ENCODE results near the gene PTPRN2. TPM values are rescaled to one million over a fixed set of nuclear protein-coding genes. Genes with fewer than 3 reads are reported as not detected.

Gene PTPRN2
- total and polyA plus RNA-seq, 2 donors (not counting 3 experiments of a cell fraction or from before 2014, with no cell fraction given): 0.62 to 0.88 TPM

- H3K27ac ChIP-seq (ENCODE audit: insufficient read depth, low read depth, low read length): no peak overlapping the region
- intact Hi-C loops (cut with micrococcal nuclease): no loop called here
- no peak overlapping the region for H3K9ac ChIP-seq (replicated peaks; ENCODE audit: extremely low read depth, insufficient read depth, low read length)
- TF ChIP-seq FOS (IDR thresholded peaks at IDR 0.05; ENCODE audit: borderline replicate concordance, insufficient read depth, low read length): no peak
- TF ChIP-seq EZH2 (IDR thresholded peaks at IDR 0.05; ENCODE audit: borderline replicate concordance, low read depth, low read length, severe bottlenecking): no peak
- TF ChIP-seq POLR2A (IDR thresholded peaks at IDR 0.05; ENCODE audit: low read depth, low read length): no peak
- no peak for TF ChIP-seq JUN (IDR thresholded peaks at IDR 0.05; ENCODE audit: borderline replicate concordance, insufficient read depth, insufficient read length, low read depth)
- TF ChIP-seq, protein P1, sequence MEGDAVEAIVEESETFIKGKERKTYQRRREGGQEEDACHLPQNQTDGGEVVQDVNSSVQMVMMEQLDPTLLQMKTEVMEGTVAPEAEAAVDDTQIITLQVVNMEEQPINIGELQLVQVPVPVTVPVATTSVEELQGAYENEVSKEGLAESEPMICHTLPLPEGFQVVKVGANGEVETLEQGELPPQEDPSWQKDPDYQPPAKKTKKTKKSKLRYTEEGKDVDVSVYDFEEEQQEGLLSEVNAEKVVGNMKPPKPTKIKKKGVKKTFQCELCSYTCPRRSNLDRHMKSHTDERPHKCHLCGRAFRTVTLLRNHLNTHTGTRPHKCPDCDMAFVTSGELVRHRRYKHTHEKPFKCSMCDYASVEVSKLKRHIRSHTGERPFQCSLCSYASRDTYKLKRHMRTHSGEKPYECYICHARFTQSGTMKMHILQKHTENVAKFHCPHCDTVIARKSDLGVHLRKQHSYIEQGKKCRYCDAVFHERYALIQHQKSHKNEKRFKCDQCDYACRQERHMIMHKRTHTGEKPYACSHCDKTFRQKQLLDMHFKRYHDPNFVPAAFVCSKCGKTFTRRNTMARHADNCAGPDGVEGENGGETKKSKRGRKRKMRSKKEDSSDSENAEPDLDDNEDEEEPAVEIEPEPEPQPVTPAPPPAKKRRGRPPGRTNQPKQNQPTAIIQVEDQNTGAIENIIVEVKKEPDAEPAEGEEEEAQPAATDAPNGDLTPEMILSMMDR (IDR thresholded peaks at IDR 0.05; ENCODE audit: extremely low read depth in 1 of 2, insufficient read depth in 1 of 2, low read depth in 1 of 2, low read length in 2 of 2): no peak
- TF ChIP-seq MYC (IDR thresholded peaks at IDR 0.05; ENCODE audit: low read depth, low read length): no peak
- no peak for TF ChIP-seq POLR2AphosphoS5 (IDR thresholded peaks at IDR 0.05; ENCODE audit: insufficient read depth, low read depth, low read length)
- FAIRE-seq (no peak), DNase-seq (ENCODE audit: low read depth, low spot score) (no peak)
- BruUV-seq (replicated peaks): no TSS peak
- H3K36me3 ChIP-seq (ENCODE audit: control insufficient read depth in 2 of 2, extremely low read depth in 1 of 2, insufficient read depth in 2 of 2, low read length in 2 of 2): no peaks in the 10 kb centered on the region
- no peaks in the 10 kb centered on the region for H3K79me2 ChIP-seq (ENCODE audit: control insufficient read depth, insufficient read depth, low read length)
- H3K4me2 ChIP-seq (ENCODE audit: insufficient read depth, low read length): no peak overlapping the region
- ChIA-PET CTCF (no interaction called here), POLR2A (no interaction called here)
- H3K4me1 ChIP-seq (ENCODE audit: control insufficient read depth, extremely low read depth, insufficient read depth, low read length): no peaks in the 10 kb centered on the region
- H2AFZ ChIP-seq (ENCODE audit: low read depth, low read length): no peak overlapping the region
- dilution Hi-C loops (cut with MboI; ENCODE audit: extremely low pct_ligation_motif_present, low sequenced_read_pairs): no loop called here
- no peaks in the 10 kb centered on the region for H3K9me1 ChIP-seq (replicated peaks; ENCODE audit: control insufficient read depth, extremely low read depth, insufficient read depth, low read length)
- no peak overlapping the region for H3K4me3 ChIP-seq (replicated peaks in 1 of 3; ENCODE audit: insufficient read depth in 1 of 3, low read depth in 1 of 3, low read length in 3 of 3)
- no peaks in the 10 kb centered on the region for H3K27me3 ChIP-seq (ENCODE audit: control insufficient read depth in 2 of 2, insufficient read depth in 2 of 2, low read length in 2 of 2)
- no peaks in the 10 kb centered on the region for H3K9me3 ChIP-seq (replicated peaks; ENCODE audit: control insufficient read depth, insufficient read depth, low read length)
- no peaks in the 10 kb centered on the region for H4K20me1 ChIP-seq (replicated peaks; ENCODE audit: control insufficient read depth, extremely low read depth, insufficient read depth, low read length)
Observed at GRCh38 chr7:158266426-158266816, 321.2 kb downstream of the PTPRN2 start.

DNA sequence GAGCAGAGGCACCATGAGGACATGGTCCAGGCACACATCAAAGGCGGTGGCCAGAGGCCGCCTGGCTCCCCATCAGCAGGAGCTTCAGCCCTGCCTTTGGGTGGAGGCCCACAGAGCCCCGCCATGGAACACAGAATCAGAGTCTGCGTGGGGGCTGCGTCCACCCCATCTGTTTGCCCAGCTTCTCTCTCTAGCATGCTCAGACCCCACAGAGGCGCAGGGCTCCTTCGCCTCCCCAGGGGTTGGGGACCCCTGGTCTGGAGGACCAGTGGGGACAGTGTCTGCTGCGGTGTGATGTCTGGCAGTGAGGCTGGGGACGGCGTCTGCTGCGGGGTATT, 321.9 kb downstream of the PTPRN2 start:
- TF ChIP-seq POLR2AphosphoS5 (IDR thresholded peaks at IDR 0.05; ENCODE audit: insufficient read depth, low read depth, low read length) (no peak), POLR2A (IDR thresholded peaks at IDR 0.05; ENCODE audit: low read depth, low read length) (no peak), JUN (IDR thresholded peaks at IDR 0.05; ENCODE audit: borderline replicate concordance, insufficient read depth, insufficient read length, low read depth) (no peak), FOS (IDR thresholded peaks at IDR 0.05; ENCODE audit: borderline replicate concordance, insufficient read depth, low read length) (no peak), MYC (IDR thresholded peaks at IDR 0.05; ENCODE audit: low read depth, low read length) (no peak), EZH2 (IDR thresholded peaks at IDR 0.05; ENCODE audit: borderline replicate concordance, low read depth, low read length, severe bottlenecking) (no peak), GATA2 (IDR thresholded peaks at IDR 0.05; ENCODE audit: insufficient read depth, insufficient read length, low read depth, low read length) (no peak)
- TF ChIP-seq, protein P2, sequence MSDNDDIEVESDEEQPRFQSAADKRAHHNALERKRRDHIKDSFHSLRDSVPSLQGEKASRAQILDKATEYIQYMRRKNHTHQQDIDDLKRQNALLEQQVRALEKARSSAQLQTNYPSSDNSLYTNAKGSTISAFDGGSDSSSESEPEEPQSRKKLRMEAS (IDR thresholded peaks at IDR 0.05; ENCODE audit: insufficient read depth, insufficient read length): no peak
- TF ChIP-seq, protein P1 (IDR thresholded peaks at IDR 0.05; ENCODE audit: extremely low read depth in 1 of 2, insufficient read depth in 1 of 2, low read depth in 1 of 2, low read length in 2 of 2): no peak
- Histone ChIP-seq H2AFZ (ENCODE audit: low read depth, low read length) (no peak overlapping the region), H3K9me1 (replicated peaks; ENCODE audit: control insufficient read depth, extremely low read depth, insufficient read depth, low read length) (no peaks in the 10 kb centered on the region), H3K4me2 (ENCODE audit: insufficient read depth, low read length) (no peak overlapping the region), H4K20me1 (replicated peaks; ENCODE audit: control insufficient read depth, extremely low read depth, insufficient read depth, low read length) (no peaks in the 10 kb centered on the region), H3K79me2 (ENCODE audit: control insufficient read depth, insufficient read depth, low read length) (no peaks in the 10 kb centered on the region), H3K36me3 (ENCODE audit: control insufficient read depth in 2 of 2, extremely low read depth in 1 of 2, insufficient read depth in 2 of 2, low read length in 2 of 2) (no peaks in the 10 kb centered on the region), H3K4me3 (replicated peaks in 1 of 3; ENCODE audit: insufficient read depth in 1 of 3, low read depth in 1 of 3, low read length in 3 of 3) (no peak overlapping the region), H3K9me3 (replicated peaks; ENCODE audit: control insufficient read depth, insufficient read depth, low read length) (peaks cover 2% of the 10 kb centered on the region), H3K4me1 (ENCODE audit: control insufficient read depth, extremely low read depth, insufficient read depth, low read length) (no peaks in the 10 kb centered on the region), H3K27me3 (ENCODE audit: control insufficient read depth in 2 of 2, insufficient read depth in 2 of 2, low read length in 2 of 2) (no peaks in the 10 kb centered on the region), H3K9ac (replicated peaks; ENCODE audit: extremely low read depth, insufficient read depth, low read length) (no peak overlapping the region), H3K27ac (ENCODE audit: insufficient read depth, low read depth, low read length) (no peak overlapping the region)
- intact Hi-C loops (cut with micrococcal nuclease): no loop called here
- DNase-seq (ENCODE audit: low read depth, low spot score) (no peak), FAIRE-seq (no peak)
- CTCF ChIA-PET: no interaction called here
- POLR2A ChIA-PET: no interaction called here
- dilution Hi-C loops (cut with MboI; ENCODE audit: extremely low pct_ligation_motif_present, low sequenced_read_pairs): no loop called here
- no TSS peak for BruUV-seq (replicated peaks)

Data from endothelial cell of umbilical vein (primary cell).